SU-DHL-6 (cell line): ENCODE data around the gene PLCL1.

Experiments used
- H2AFZ ChIP-seq: fragments of 200-600 bp; sonication (generic); 2 replicates; pipeline ENCODE4 v1.6.1; 2014; ENCODE audit warnings: low read depth, mild to moderate bottlenecking, moderate library complexity, mixed read lengths, antibody characterized with exemption, low read length; ENCODE audit not compliant: severe bottlenecking
- H3F3A ChIP-seq: fragments of 200-600 bp; shearing (Covaris generic); 2 replicates; pipeline ENCODE4 v1.6.0; 2016; ENCODE audit warnings: antibody characterized with exemption, mild to moderate bottlenecking; ENCODE audit not compliant: insufficient read depth
- H3K27ac ChIP-seq: fragments of 200-600 bp; sonication (generic); 2 replicates; pipeline ENCODE4 v1.5.1; 2016; ENCODE audit warnings: low read depth, mild to moderate bottlenecking, low read length, moderate library complexity, mixed read lengths
- H3K27me3 ChIP-seq: fragments of 200-600 bp; sonication (generic), shearing (Covaris generic); 2 replicates; pipeline ENCODE4 v1.6.0; 2014; ENCODE audit warnings: mild to moderate bottlenecking, low read length
- H3K36me3 ChIP-seq: fragments of 200-600 bp; sonication (generic); 2 replicates; pipeline ENCODE4 v1.6.1; 2014; ENCODE audit warnings: mild to moderate bottlenecking, low read length, mixed read lengths
- H3K4me2 ChIP-seq: fragments of 300-600, 200-600 bp; shearing (Covaris generic), sonication (generic); 2 replicates; pipeline ENCODE4 v1.6.0; 2014; ENCODE audit warnings: low read length, low read depth, mild to moderate bottlenecking; ENCODE audit not compliant: poor library complexity, severe bottlenecking
- H3K4me3 ChIP-seq: fragments of 200-600 bp; sonication (generic); 2 replicates; pipeline ENCODE4 v1.5.1; 2014; ENCODE audit warnings: antibody characterized with exemption, low read length, mild to moderate bottlenecking, mixed read lengths; ENCODE audit not compliant: insufficient read depth, poor library complexity, severe bottlenecking
- H3K79me2 ChIP-seq: fragments of 200-600 bp; sonication (generic); 2 replicates; pipeline ENCODE4 v1.6.1; 2014; ENCODE audit warnings: mild to moderate bottlenecking, low read length, moderate library complexity; ENCODE audit not compliant: insufficient read depth
- H3K9ac ChIP-seq: fragments of 200-600 bp; sonication (generic); 2 replicates; pipeline ENCODE4 v1.7.0; 2014; ENCODE audit warnings: mild to moderate bottlenecking, low read length
- H3K9me2 ChIP-seq: fragments of 200-600 bp; sonication (generic); replicated peaks from 2 replicates; pipeline ENCODE4 v1.6.1; 2014; ENCODE audit warnings: low read length; ENCODE audit not compliant: insufficient read depth
- H3K9me3 ChIP-seq: fragments of 200-600 bp; sonication (generic); 2 replicates; pipeline ENCODE4 v1.6.1; 2014; ENCODE audit warnings: low read length, mixed read lengths; ENCODE audit not compliant: insufficient read depth
- H4K20me1 ChIP-seq: fragments of 200-600 bp; sonication (generic); 2 replicates; pipeline ENCODE4 v1.6.1; 2014; ENCODE audit warnings: low read depth, mild to moderate bottlenecking, antibody characterized with exemption, low read length, moderate library complexity, mixed read lengths
- EZH2phosphoT487 ChIP-seq: fragments of 200-600 bp; sonication (generic), shearing (Covaris generic); conservative IDR thresholded peaks from 2 replicates; pipeline ENCODE4 v1.6.1; 2018; ENCODE audit warnings: mild to moderate bottlenecking, antibody characterized with exemption, low read length, moderate library complexity, mixed read lengths
- TF ChIP-seq, protein P1 (sequence below): fragments of 200-600 bp; sonication (generic); IDR thresholded peaks from one replicate; pipeline ENCODE4 v1.5.1; 2017; ENCODE audit warnings: antibody characterized with exemption, mild to moderate bottlenecking, low read length, moderate library complexity; ENCODE audit not compliant: insufficient read depth, poor library complexity, severe bottlenecking

The PLCL1 gene

DNA sequence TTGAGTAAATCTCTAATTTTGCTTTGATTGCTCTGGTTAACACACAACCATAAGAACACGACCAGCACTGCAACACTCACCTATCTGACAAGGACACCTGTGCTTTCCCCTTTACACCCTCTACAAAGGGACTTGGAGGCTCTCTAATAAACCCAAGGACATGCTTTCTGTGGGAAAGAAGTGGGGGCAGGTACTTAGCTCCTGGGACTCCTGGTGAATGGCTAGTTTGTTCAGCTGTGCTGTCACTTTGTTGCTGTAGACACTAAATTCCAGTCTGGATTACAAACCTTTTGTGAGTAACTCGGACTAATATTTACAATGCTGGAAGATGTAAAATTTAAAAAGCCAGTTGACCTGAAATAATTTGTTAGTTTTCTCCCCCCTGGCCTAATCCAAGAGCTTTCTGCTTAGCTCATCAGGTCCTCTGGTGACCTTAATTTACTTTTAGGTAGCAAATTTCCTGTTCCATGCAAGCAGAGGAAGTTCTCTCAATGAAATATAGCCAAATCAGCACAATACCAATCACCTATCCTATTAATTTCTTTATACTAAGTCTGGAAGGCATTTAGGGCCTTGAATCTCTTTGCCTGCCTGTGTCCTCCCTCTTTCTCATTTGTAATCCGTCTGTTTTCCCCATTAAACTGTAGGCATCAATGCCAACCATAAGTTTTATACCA, 67.5 kb downstream of the PLCL1 start:
- Histone ChIP-seq H4K20me1 (no peaks in the 10 kb centered on the region), H3K27me3 (no peaks in the 10 kb centered on the region), H3K9ac (no peak overlapping the region), H2AFZ (no peak overlapping the region), H3K36me3 (no peaks in the 10 kb centered on the region), H3K27ac (no peak overlapping the region), H3K9me3 (no peaks in the 10 kb centered on the region), H3K9me2 (no peaks in the 10 kb centered on the region), H3F3A (no peaks in the 10 kb centered on the region), H3K4me3 (no peak overlapping the region), H3K4me2 (no peak overlapping the region), H3K79me2 (no peaks in the 10 kb centered on the region)
- TF ChIP-seq, protein P1, sequence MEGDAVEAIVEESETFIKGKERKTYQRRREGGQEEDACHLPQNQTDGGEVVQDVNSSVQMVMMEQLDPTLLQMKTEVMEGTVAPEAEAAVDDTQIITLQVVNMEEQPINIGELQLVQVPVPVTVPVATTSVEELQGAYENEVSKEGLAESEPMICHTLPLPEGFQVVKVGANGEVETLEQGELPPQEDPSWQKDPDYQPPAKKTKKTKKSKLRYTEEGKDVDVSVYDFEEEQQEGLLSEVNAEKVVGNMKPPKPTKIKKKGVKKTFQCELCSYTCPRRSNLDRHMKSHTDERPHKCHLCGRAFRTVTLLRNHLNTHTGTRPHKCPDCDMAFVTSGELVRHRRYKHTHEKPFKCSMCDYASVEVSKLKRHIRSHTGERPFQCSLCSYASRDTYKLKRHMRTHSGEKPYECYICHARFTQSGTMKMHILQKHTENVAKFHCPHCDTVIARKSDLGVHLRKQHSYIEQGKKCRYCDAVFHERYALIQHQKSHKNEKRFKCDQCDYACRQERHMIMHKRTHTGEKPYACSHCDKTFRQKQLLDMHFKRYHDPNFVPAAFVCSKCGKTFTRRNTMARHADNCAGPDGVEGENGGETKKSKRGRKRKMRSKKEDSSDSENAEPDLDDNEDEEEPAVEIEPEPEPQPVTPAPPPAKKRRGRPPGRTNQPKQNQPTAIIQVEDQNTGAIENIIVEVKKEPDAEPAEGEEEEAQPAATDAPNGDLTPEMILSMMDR, result no peak
- TF ChIP-seq EZH2phosphoT487, result no peak

DNA sequence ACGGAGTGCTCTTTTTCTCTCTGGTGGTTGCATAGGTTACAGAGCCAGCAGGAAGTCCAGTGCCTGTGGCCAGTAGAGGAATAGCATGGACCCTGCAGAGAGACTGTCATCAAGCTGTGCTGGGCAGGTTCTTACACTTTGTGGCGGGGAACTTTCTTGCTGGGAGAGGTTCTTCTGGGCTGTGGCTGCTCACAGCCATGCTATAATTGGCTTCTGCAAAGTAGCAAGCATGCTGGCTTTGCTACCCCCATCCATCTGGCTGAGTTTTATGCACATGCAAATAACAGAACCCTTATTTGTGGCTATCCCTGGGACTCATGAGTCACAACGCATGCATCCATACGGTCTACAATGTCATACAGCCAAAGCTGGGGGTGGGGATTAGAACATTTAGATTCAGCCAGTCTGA, 68.9 kb downstream of the PLCL1 start:
- Histone ChIP-seq H3K27ac (no peak overlapping the region), H3K9ac (no peak overlapping the region), H3K9me3 (no peaks in the 10 kb centered on the region), H3K4me2 (no peak overlapping the region), H4K20me1 (no peaks in the 10 kb centered on the region), H3K36me3 (no peaks in the 10 kb centered on the region), H3K27me3 (no peaks in the 10 kb centered on the region), H3F3A (no peaks in the 10 kb centered on the region), H2AFZ (no peak overlapping the region), H3K4me3 (no peak overlapping the region), H3K79me2 (no peaks in the 10 kb centered on the region), H3K9me2 (no peaks in the 10 kb centered on the region)
- TF ChIP-seq, protein P1, result no peak
- no peak for TF ChIP-seq EZH2phosphoT487

DNA sequence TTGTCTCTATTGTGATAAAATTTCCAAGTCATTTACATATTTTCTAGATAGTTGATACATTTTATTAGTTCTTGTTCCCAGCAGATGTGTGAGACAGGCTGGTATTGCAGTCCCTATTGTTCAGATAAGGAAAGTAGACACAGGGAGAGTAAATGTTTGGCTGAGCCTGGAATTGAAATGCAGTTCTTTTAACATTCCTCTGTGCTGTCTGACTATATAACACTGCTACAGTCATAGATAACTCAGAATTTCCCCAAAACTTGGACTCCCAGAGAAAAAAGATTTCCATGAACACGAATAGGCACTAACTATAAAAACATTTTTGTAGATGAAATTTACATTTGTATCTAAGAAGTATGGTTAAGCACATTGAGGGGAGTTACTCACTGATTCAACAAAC, 71.4 kb downstream of the PLCL1 start:
- Histone ChIP-seq H3K4me2 (no peak overlapping the region), H4K20me1 (no peaks in the 10 kb centered on the region), H3K79me2 (no peaks in the 10 kb centered on the region), H3F3A (no peaks in the 10 kb centered on the region), H2AFZ (no peak overlapping the region), H3K4me3 (no peak overlapping the region), H3K9ac (no peak overlapping the region), H3K9me2 (no peaks in the 10 kb centered on the region), H3K36me3 (no peaks in the 10 kb centered on the region), H3K9me3 (no peaks in the 10 kb centered on the region), H3K27me3 (no peaks in the 10 kb centered on the region), H3K27ac (no peak overlapping the region)
- no peak for TF ChIP-seq EZH2phosphoT487
- TF ChIP-seq, protein P1, result no peak
